ENCODE data around the gene KRT72. TPM values are rescaled to one million over a fixed set of nuclear protein-coding genes. Genes with fewer than 3 reads are reported as not detected.

Gene KRT72
- total and polyA plus RNA-seq, 2 experiments from 2014 or later = not detected

- WGBS (ENCODE audit: low lambda C conversion rate, missing lambda C conversion rate) = over 99% methylated on average over 5 of the region's 5 CpGs
- no peak for DNase-seq (ENCODE audit: low spot score)
- TF ChIP-seq EZH2 (IDR thresholded peaks at IDR 0.05; ENCODE audit: borderline replicate concordance) (no peak), EZH2phosphoT487 (IDR thresholded peaks at IDR 0.05; ENCODE audit: low read depth, severe bottlenecking, unreplicated experiment) (no peak), CTCF (IDR thresholded peaks at IDR 0.05; ENCODE audit: poor library complexity) (no peak)
- Histone ChIP-seq H3K4me2 (no peak overlapping the region), H3K27ac (no peak overlapping the region), H4K20me1 (ENCODE audit: insufficient read depth, poor library complexity, severe bottlenecking) (no peaks in the 10 kb centered on the region), H3K4me3 (no peak overlapping the region), H3K4me1 (ENCODE audit: insufficient read depth) (peaks cover 20% of the 10 kb centered on the region), H3K9me3 (ENCODE audit: low read depth) (no peaks in the 10 kb centered on the region), H2AFZ (no peak overlapping the region), H3K9me2 (replicated peaks; ENCODE audit: insufficient read depth) (no peaks in the 10 kb centered on the region), H3K36me3 (replicated peaks; ENCODE audit: insufficient read depth, low read depth) (no peaks in the 10 kb centered on the region), H3K79me2 (no peaks in the 10 kb centered on the region), H3K27me3 (no peaks in the 10 kb centered on the region)
These were observed 59.6 kb downstream of the KRT72 start for GRCh38 chr12:52541709-52542108.

- Histone ChIP-seq H3K27ac (no peak overlapping the region), H3K27me3 (no peaks in the 10 kb centered on the region), H3K9me3 (ENCODE audit: low read depth) (no peaks in the 10 kb centered on the region), H3K4me2 (no peak overlapping the region), H3K4me3 (no peak overlapping the region), H3K4me1 (ENCODE audit: insufficient read depth) (peaks cover 20% of the 10 kb centered on the region), H3K36me3 (replicated peaks; ENCODE audit: insufficient read depth, low read depth) (no peaks in the 10 kb centered on the region), H4K20me1 (ENCODE audit: insufficient read depth, poor library complexity, severe bottlenecking) (no peaks in the 10 kb centered on the region), H3K9me2 (replicated peaks; ENCODE audit: insufficient read depth) (no peaks in the 10 kb centered on the region), H3K79me2 (no peaks in the 10 kb centered on the region), H2AFZ (no peak overlapping the region)
- WGBS (ENCODE audit: low lambda C conversion rate, missing lambda C conversion rate) = 95% methylated on average over 7 of the region's 7 CpGs
- DNase-seq (ENCODE audit: low spot score) = no peak
- TF ChIP-seq EZH2 (IDR thresholded peaks at IDR 0.05; ENCODE audit: borderline replicate concordance) (no peak), CTCF (IDR thresholded peaks at IDR 0.05; ENCODE audit: poor library complexity) (no peak), EZH2phosphoT487 (IDR thresholded peaks at IDR 0.05; ENCODE audit: low read depth, severe bottlenecking, unreplicated experiment) (no peak)
These were observed 60.7 kb downstream of the KRT72 start for GRCh38 chr12:52540531-52540930.

GRCh38 chr12:52539821-52540173, 61.5 kb downstream of the KRT72 start:
- Histone ChIP-seq H3K4me2 (no peak overlapping the region), H3K79me2 (no peaks in the 10 kb centered on the region), H4K20me1 (ENCODE audit: insufficient read depth, poor library complexity, severe bottlenecking) (no peaks in the 10 kb centered on the region), H3K27me3 (no peaks in the 10 kb centered on the region), H3K27ac (peak overlapping the region; percentile 80), H2AFZ (no peak overlapping the region), H3K4me1 (ENCODE audit: insufficient read depth) (peaks cover 20% of the 10 kb centered on the region), H3K9me3 (ENCODE audit: low read depth) (no peaks in the 10 kb centered on the region), H3K36me3 (replicated peaks; ENCODE audit: insufficient read depth, low read depth) (no peaks in the 10 kb centered on the region), H3K9me2 (replicated peaks; ENCODE audit: insufficient read depth) (no peaks in the 10 kb centered on the region), H3K4me3 (no peak overlapping the region)
- no peak for DNase-seq (ENCODE audit: low spot score)
- 71% methylated on average over 3 of the region's 3 CpGs for WGBS (ENCODE audit: low lambda C conversion rate, missing lambda C conversion rate)
- no peak for TF ChIP-seq EZH2phosphoT487 (IDR thresholded peaks at IDR 0.05; ENCODE audit: low read depth, severe bottlenecking, unreplicated experiment)
- TF ChIP-seq CTCF (IDR thresholded peaks at IDR 0.05; ENCODE audit: poor library complexity) = no peak
- no peak for TF ChIP-seq EZH2 (IDR thresholded peaks at IDR 0.05; ENCODE audit: borderline replicate concordance)

All from hepatocyte (in vitro differentiated cells).